Measurements from ENCODE around the gene TREML4.

DNA sequence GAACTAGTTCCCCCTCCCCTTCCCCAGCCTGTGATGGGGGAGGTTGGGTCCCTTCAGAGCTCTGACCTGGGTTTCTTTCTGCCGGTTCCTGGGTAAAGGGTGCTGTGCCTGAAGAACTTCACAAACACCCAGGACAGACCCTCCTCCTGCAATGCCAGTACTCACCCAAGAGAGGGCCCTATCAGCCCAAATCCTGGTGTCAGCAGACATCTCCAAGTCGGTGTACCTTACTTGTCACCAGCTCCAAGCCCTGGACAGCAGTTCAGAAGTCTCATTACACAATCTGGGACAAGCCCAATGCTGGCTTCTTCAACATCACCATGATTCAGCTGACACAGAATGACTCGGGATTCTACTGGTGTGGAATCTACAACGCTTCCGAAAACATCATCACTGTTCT is 467 bp downstream of the TREML4 start:
- TF ChIP-seq, protein P1, sequence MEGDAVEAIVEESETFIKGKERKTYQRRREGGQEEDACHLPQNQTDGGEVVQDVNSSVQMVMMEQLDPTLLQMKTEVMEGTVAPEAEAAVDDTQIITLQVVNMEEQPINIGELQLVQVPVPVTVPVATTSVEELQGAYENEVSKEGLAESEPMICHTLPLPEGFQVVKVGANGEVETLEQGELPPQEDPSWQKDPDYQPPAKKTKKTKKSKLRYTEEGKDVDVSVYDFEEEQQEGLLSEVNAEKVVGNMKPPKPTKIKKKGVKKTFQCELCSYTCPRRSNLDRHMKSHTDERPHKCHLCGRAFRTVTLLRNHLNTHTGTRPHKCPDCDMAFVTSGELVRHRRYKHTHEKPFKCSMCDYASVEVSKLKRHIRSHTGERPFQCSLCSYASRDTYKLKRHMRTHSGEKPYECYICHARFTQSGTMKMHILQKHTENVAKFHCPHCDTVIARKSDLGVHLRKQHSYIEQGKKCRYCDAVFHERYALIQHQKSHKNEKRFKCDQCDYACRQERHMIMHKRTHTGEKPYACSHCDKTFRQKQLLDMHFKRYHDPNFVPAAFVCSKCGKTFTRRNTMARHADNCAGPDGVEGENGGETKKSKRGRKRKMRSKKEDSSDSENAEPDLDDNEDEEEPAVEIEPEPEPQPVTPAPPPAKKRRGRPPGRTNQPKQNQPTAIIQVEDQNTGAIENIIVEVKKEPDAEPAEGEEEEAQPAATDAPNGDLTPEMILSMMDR (IDR thresholded peaks at IDR 0.05): no peak
- no peak for TF ChIP-seq POLR2A (IDR thresholded peaks at IDR 0.05)
